Tibial nerve (tissue), 4 donors: ENCODE results near the gene VRK2. TPM values are rescaled to one million over a fixed set of nuclear protein-coding genes. Genes with fewer than 3 reads are reported as not detected.

ENCODE experiments used
- DNase-seq, 2 donors: peaks; one replicate each; pipeline ENCODE4 v3.0.0-alpha.2; 2019; ENCODE audit warnings: low spot score in 2 of 2
- H3K27ac ChIP-seq, 4 donors: fragments of 200-600 bp; sonication (generic) in 3 of 4; one replicate each; pipeline ENCODE4 v1.5.1; 2017 to 2019; ENCODE audit warnings: mild to moderate bottlenecking in 1 of 4
- H3K27me3 ChIP-seq, 2 donors: fragments of 200-600 bp; sonication (generic) in 1 of 2; one replicate each; pipeline versions ENCODE4 v1.5.1 to v1.6.0; 2017 to 2019
- H3K36me3 ChIP-seq, 3 donors: fragments of 200-600 bp; sonication (generic); one replicate each; pipeline ENCODE4 v1.5.1; 2018 to 2019
- H3K4me1 ChIP-seq, 4 donors: fragments of 200-600 bp; sonication (generic) in 3 of 4; one replicate each; pipeline ENCODE4 v1.5.1; 2017 to 2019
- H3K4me3 ChIP-seq, 4 donors: fragments of 200-600 bp; sonication (generic) in 3 of 4; one replicate each; pipeline ENCODE4 v1.5.1; 2017 to 2019; ENCODE audit warnings: mild to moderate bottlenecking in 1 of 4, moderate library complexity in 1 of 4
- H3K9me3 ChIP-seq, 4 donors: fragments of 200-600 bp; sonication (generic) in 3 of 4; one replicate each; pipeline ENCODE4 v1.5.1; 2017 to 2019
- EP300 ChIP-seq, 2 donors: sonication (generic); formaldehyde crosslinking; IDR thresholded peaks; one replicate each; pipeline ENCODE4 v1.6.1; 2017; ENCODE audit warnings: antibody characterized with exemption in 2 of 2, mild to moderate bottlenecking in 1 of 2
- POLR2A ChIP-seq, 2 donors: fragments of 450-650 bp; IDR thresholded peaks; one replicate each; pipeline ENCODE4 v1.6.1; 2017; ENCODE audit warnings: antibody characterized with exemption in 2 of 2, mild to moderate bottlenecking in 2 of 2, moderate library complexity in 2 of 2
- WGBS, 2 donors: methylation state at CpG; one replicate each; pipeline ENCODE4 v1.1.5; 2018; 5-methylcytosine and 5-hydroxymethylcytosine counted together
- total RNA-seq, 4 donors: library from RNA; depleted of rRNA; stranded (reverse); fragments of >200 nt; gene quantifications; one replicate each; pipeline ENCODE4 v1.1.0, GENCODE V29; 2016
- TF ChIP-seq, protein P1 (sequence below), 5 experiments: fragments of 200-600 bp in 3 of 5; fragments of 450-650 bp in 2 of 5; sonication (generic) in 3 of 5; IDR thresholded peaks; one replicate each; pipeline ENCODE4 v1.5.1; 2016 to 2019; ENCODE audit warnings: antibody characterized with exemption in 5 of 5, mild to moderate bottlenecking in 3 of 5, moderate library complexity in 2 of 5

VRK2 gene
- total RNA-seq, 4 donors from 2014 or later, result 8.0 to 15.9 (median 14.2) TPM

GRCh38 chr2:58197894-58198293 lies 151.3 kb downstream of the VRK2 start:
- WGBS, 2 donors, result 85 to 90% methylated on average over 2 of the region's 2 CpGs
- no peak overlapping the region for H3K4me3 ChIP-seq
- no peaks in the 10 kb centered on the region for H3K4me1 ChIP-seq
- peaks cover 0 to 19% (median 0%) of the 10 kb centered on the region in 3 donors for H3K36me3 ChIP-seq
- H3K9me3 ChIP-seq, result no peaks in the 10 kb centered on the region
- no peak for DNase-seq
- no peaks in the 10 kb centered on the region for H3K27me3 ChIP-seq
- H3K27ac ChIP-seq, result no peak overlapping the region
- TF ChIP-seq, protein P1, sequence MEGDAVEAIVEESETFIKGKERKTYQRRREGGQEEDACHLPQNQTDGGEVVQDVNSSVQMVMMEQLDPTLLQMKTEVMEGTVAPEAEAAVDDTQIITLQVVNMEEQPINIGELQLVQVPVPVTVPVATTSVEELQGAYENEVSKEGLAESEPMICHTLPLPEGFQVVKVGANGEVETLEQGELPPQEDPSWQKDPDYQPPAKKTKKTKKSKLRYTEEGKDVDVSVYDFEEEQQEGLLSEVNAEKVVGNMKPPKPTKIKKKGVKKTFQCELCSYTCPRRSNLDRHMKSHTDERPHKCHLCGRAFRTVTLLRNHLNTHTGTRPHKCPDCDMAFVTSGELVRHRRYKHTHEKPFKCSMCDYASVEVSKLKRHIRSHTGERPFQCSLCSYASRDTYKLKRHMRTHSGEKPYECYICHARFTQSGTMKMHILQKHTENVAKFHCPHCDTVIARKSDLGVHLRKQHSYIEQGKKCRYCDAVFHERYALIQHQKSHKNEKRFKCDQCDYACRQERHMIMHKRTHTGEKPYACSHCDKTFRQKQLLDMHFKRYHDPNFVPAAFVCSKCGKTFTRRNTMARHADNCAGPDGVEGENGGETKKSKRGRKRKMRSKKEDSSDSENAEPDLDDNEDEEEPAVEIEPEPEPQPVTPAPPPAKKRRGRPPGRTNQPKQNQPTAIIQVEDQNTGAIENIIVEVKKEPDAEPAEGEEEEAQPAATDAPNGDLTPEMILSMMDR (IDR thresholded peaks at IDR 0.05), result no peak
- TF ChIP-seq POLR2A (IDR thresholded peaks at IDR 0.05), result no peak
- TF ChIP-seq EP300 (IDR thresholded peaks at IDR 0.05), result no peak

GRCh38 chr2:58202404-58202803 lies 155.8 kb downstream of the VRK2 start:
- Histone ChIP-seq H3K27ac (no peak overlapping the region), H3K36me3 (peaks cover 0 to 18% (median 0%) of the 10 kb centered on the region in 3 donors)
- WGBS, 2 donors, result 63 to 76% methylated on average over 1 of the region's 1 CpG

GRCh38 chr2:58203018-58203417 lies 156.4 kb downstream of the VRK2 start:
- Histone ChIP-seq H3K4me3 (no peak overlapping the region), H3K4me1 (no peaks in the 10 kb centered on the region), H3K36me3 (peaks cover 0 to 12% (median 0%) of the 10 kb centered on the region in 3 donors), H3K27ac (no peak overlapping the region), H3K9me3 (no peaks in the 10 kb centered on the region), H3K27me3 (no peaks in the 10 kb centered on the region)
- no peak for DNase-seq
- TF ChIP-seq EP300 (IDR thresholded peaks at IDR 0.05) (no peak), POLR2A (IDR thresholded peaks at IDR 0.05) (no peak)
- TF ChIP-seq, protein P1 (IDR thresholded peaks at IDR 0.05), result no peak

More at GRCh38 chr2:58202404-58202803, 155.8 kb downstream of the VRK2 start:
- TF ChIP-seq EP300 (IDR thresholded peaks at IDR 0.05) (no peak), POLR2A (IDR thresholded peaks at IDR 0.05) (no peak)
- TF ChIP-seq, protein P1 (IDR thresholded peaks at IDR 0.05), result no peak
- H3K27me3 ChIP-seq, result no peaks in the 10 kb centered on the region
- no peaks in the 10 kb centered on the region for H3K4me1 ChIP-seq
- DNase-seq, result no peak
- H3K4me3 ChIP-seq, result no peak overlapping the region
- H3K9me3 ChIP-seq, result no peaks in the 10 kb centered on the region

DNA sequence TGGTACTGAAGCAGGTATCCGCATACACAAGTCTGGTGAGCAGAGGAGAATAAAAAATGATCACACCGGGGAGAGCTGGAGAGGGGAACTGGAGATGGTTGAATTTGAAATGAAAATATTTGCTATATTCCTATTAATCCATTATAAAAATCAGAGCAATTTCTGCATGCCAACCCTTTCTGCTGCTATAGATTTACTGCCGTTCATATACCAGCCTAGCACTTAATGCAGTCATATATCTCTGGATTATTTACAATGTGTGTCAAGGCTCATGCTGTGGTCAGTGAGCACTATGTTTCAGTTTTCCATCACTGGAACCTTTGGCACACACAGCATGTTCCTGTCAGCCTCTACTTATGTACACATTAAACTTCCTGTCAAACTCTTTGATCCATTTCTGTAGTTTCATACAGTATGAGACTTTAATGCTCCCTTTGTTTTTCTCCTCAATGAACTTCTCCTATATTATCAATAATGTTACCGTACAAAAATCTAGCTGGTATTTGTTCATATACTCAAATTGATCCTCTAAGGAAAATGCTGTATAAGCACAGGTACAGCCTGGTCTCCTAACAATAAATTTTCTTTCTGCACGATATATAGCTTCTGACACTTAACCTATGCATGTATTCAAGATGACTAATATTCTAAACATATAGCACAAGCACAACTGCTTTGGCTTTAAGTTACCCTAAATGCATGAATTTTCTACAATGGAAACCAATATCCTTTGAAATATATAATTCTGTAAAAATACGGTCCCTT lies 157.8 kb downstream of the VRK2 start:
- no peak for TF ChIP-seq EP300 (IDR thresholded peaks at IDR 0.05)
- DNase-seq, result no peak
- no peaks in the 10 kb centered on the region for H3K27me3 ChIP-seq
- H3K27ac ChIP-seq, result no peak overlapping the region
- no peak overlapping the region for H3K4me3 ChIP-seq
- peaks cover 0 to 6% (median 0%) of the 10 kb centered on the region in 3 donors for H3K36me3 ChIP-seq
- WGBS, 2 donors, result 87 to 93% methylated on average over 6 of the region's 6 CpGs
- H3K4me1 ChIP-seq, result no peaks in the 10 kb centered on the region
- no peaks in the 10 kb centered on the region for H3K9me3 ChIP-seq

DNA sequence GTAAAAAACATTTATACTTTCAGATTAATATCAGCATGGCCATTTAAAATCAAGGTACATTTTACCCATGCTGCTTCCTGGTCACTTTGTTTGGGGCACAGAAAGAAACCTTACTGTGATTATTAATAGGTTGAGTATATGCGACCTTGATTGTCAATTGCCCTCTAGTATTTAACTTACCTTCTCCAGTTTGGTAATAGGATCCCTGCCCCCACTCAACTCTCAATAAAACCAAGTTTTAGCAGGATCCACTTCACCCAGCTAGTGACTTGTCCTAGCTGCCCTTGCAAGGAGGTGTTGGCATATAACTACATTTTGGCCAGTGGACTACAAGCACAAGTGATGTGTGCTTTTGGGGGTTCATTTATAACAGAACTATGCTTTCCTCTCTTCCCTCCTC lies 160.2 kb downstream of the VRK2 start:
- Histone ChIP-seq H3K27ac (no peak overlapping the region), H3K36me3 (peaks cover 0 to 21% (median 0%) of the 10 kb centered on the region in 3 donors), H3K4me3 (no peak overlapping the region), H3K4me1 (no peaks in the 10 kb centered on the region), H3K27me3 (no peaks in the 10 kb centered on the region), H3K9me3 (no peaks in the 10 kb centered on the region)
- no peak for DNase-seq
- TF ChIP-seq EP300 (IDR thresholded peaks at IDR 0.05), result no peak
- 91 to 97% methylated on average over 1 of the region's 1 CpG for WGBS, 2 donors

DNA sequence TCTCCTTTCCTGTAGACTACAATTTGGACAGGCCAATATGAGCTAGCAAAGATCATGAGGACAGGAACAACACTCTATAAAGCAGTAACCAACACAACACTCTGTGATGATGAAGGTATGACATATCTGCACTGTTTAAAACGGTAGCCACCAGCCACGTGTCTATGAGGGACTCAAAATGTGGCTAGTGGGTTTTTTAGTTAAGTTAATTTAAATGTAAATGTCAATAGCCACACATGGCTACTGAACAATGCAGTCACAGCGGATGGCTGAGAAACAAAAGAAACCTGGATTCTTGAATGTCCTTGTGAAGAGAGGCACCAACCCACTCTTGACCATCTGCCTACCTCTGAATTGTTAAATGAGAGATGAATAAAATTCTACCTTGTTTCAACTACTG lies 160.6 kb downstream of the VRK2 start:
- Histone ChIP-seq H3K36me3 (peaks cover 0 to 25% (median 0%) of the 10 kb centered on the region in 3 donors), H3K4me1 (no peaks in the 10 kb centered on the region), H3K4me3 (no peak overlapping the region), H3K27me3 (no peaks in the 10 kb centered on the region), H3K27ac (no peak overlapping the region), H3K9me3 (no peaks in the 10 kb centered on the region)
- no peak for DNase-seq
- TF ChIP-seq, protein P1 (IDR thresholded peaks at IDR 0.05), result no peak
- no peak for TF ChIP-seq POLR2A (IDR thresholded peaks at IDR 0.05)
- no peak for TF ChIP-seq EP300 (IDR thresholded peaks at IDR 0.05)
- 82 to 88% methylated on average over 3 of the region's 3 CpGs for WGBS, 2 donors
